ENCODE measurements around the gene DKK3.

Gene DKK3

GRCh38 chr11:11982975-11983374 is 25.5 kb downstream of the DKK3 start:
- DNase-seq (ENCODE audit: low read depth, low spot score) = no peak

GRCh38 chr11:11982461-11982860 is 26.0 kb downstream of the DKK3 start:
- DNase-seq (ENCODE audit: low read depth, low spot score) = no peak

GRCh38 chr11:11981840-11982239 is 26.6 kb downstream of the DKK3 start:
- DNase-seq (ENCODE audit: low read depth, low spot score) = no peak

- no peak for DNase-seq (ENCODE audit: low read depth, low spot score)
Measured at GRCh38 chr11:11981364-11981763, 27.1 kb downstream of the DKK3 start.

- DNase-seq (ENCODE audit: low read depth, low spot score) = no peak
Measured at GRCh38 chr11:11980841-11981308, 27.6 kb downstream of the DKK3 start.

GRCh38 chr11:11980200-11980599 is 28.2 kb downstream of the DKK3 start:
- DNase-seq (ENCODE audit: low read depth, low spot score) = no peak

- no peak for DNase-seq (ENCODE audit: low read depth, low spot score)
Measured at GRCh38 chr11:11979488-11980117, 28.8 kb downstream of the DKK3 start.

GRCh38 chr11:11978792-11979487 is 29.5 kb downstream of the DKK3 start:
- peak; percentile 85 for DNase-seq (ENCODE audit: low read depth, low spot score)

GRCh38 chr11:11978098-11978637 is 30.3 kb downstream of the DKK3 start:
- no peak for DNase-seq (ENCODE audit: low read depth, low spot score)

GRCh38 chr11:11977206-11977938 is 31.1 kb downstream of the DKK3 start:
- no peak for DNase-seq (ENCODE audit: low read depth, low spot score)

- DNase-seq (ENCODE audit: low read depth, low spot score) = no peak
Measured at GRCh38 chr11:11976481-11977127, 31.8 kb downstream of the DKK3 start.

- no peak for DNase-seq (ENCODE audit: low read depth, low spot score)
Measured at GRCh38 chr11:11975201-11976092, 33.0 kb downstream of the DKK3 start.

- no peak for DNase-seq (ENCODE audit: low read depth, low spot score)
Measured at GRCh38 chr11:11973866-11974265, 34.6 kb downstream of the DKK3 start.

- no peak for DNase-seq (ENCODE audit: low read depth, low spot score)
Measured at GRCh38 chr11:11973361-11973800, 35.0 kb downstream of the DKK3 start.

- no peak for DNase-seq (ENCODE audit: low read depth, low spot score)
Measured at GRCh38 chr11:11972730-11973341, 35.6 kb downstream of the DKK3 start.

GRCh38 chr11:11971906-11972547 is 36.4 kb downstream of the DKK3 start:
- DNase-seq (ENCODE audit: low read depth, low spot score) = no peak

GRCh38 chr11:11970556-11970955 is 37.9 kb downstream of the DKK3 start:
- no peak for DNase-seq (ENCODE audit: low read depth, low spot score)

GRCh38 chr11:11969380-11970215 is 38.8 kb downstream of the DKK3 start:
- no peak for DNase-seq (ENCODE audit: low read depth, low spot score)

Measured in smooth muscle cell of the brain vasculature (primary cell).